ENCODE data around the gene ANAPC15.
A peak's percentile ranks its signal among the peaks of the same experiment; 100 is the strongest.

ANAPC15 gene

GRCh38 chr11:72103754-72104167 is 8.7 kb downstream of the ANAPC15 start:
- peaks cover 12% of the 10 kb centered on the region for H3K79me1 ChIP-seq (ENCODE audit: low read length)
- peak overlapping the region; percentile 57 for H2AK5ac ChIP-seq (ENCODE audit: low read length)
- H3K23ac ChIP-seq (ENCODE audit: low read length), result no peak overlapping the region
- H3K4me3 ChIP-seq (ENCODE audit: low read depth, low read length), result peak overlapping the region; percentile 18
- peak overlapping the region; percentile 59 for H3K4ac ChIP-seq (ENCODE audit: low read depth, low read length)
- H3K9me3 ChIP-seq (ENCODE audit: insufficient read depth, low read depth, low read length), result no peaks in the 10 kb centered on the region
- no peak overlapping the region for H2BK120ac ChIP-seq (ENCODE audit: insufficient read depth, low read length, poor library complexity)
- WGBS (ENCODE audit: extremely low coverage, insufficient coverage, insufficient read length), result no CpG with 5 or more reads among the region's 11 CpGs
- H4K8ac ChIP-seq (ENCODE audit: low read depth, low read length), result peak overlapping the region; percentile 97
- peak overlapping the region; percentile 89 for H4K12ac ChIP-seq (ENCODE audit: low read depth, low read length)
- peak overlapping the region; percentile 40 for H3K27ac ChIP-seq (ENCODE audit: low read depth, low read length)
- H3K36me3 ChIP-seq (ENCODE audit: control insufficient read depth in 1 of 2, insufficient read depth in 2 of 2, low read length in 2 of 2), result peaks cover 17 to 22% of the 10 kb centered on the region in 2 experiments
- H3K9ac ChIP-seq (ENCODE audit: low read length), result no peak overlapping the region
- H3K4me1 ChIP-seq (ENCODE audit: control insufficient read depth in 1 of 2, insufficient read depth in 2 of 2, low read length in 2 of 2), result peaks cover 11 to 19% of the 10 kb centered on the region in 2 experiments
- H4K91ac ChIP-seq (ENCODE audit: low read depth, low read length), result peak overlapping the region; percentile 90
- peak overlapping the region; percentile 54 for H3K4me2 ChIP-seq (ENCODE audit: low read length)
- no peak overlapping the region for H2BK12ac ChIP-seq (ENCODE audit: low read length)
- H3K27me3 ChIP-seq (ENCODE audit: insufficient read depth, low read length), result no peaks in the 10 kb centered on the region
- peak overlapping the region; percentile 31 for H3K14ac ChIP-seq (ENCODE audit: low read length)
- H3K79me2 ChIP-seq (ENCODE audit: control insufficient read depth, insufficient read depth, low read length, poor library complexity), result peaks cover 11% of the 10 kb centered on the region
- H3K18ac ChIP-seq (ENCODE audit: low read length), result peak overlapping the region; percentile 19
- peak overlapping the region; percentile 28 for H2BK5ac ChIP-seq (ENCODE audit: low read depth, low read length, poor library complexity)
- H2AFZ ChIP-seq (ENCODE audit: insufficient read depth, low read length, poor library complexity), result peak overlapping the region; percentile 82
- no peak for DNase-seq

GRCh38 chr11:72102946-72103753 is 9.3 kb downstream of the ANAPC15 start, which contains the start of gene LAMTOR1:
Gene LAMTOR1 (minus strand): TSS chr11:72103297. CDS start chr11:72103224, 73 bp downstream.
- Histone ChIP-seq H2BK120ac (ENCODE audit: insufficient read depth, low read length, poor library complexity) (peak within 1 kb of the TSS; percentile 92), H4K91ac (ENCODE audit: low read depth, low read length) (peak within 1 kb of the TSS; percentile 99), H3K36me3 (ENCODE audit: control insufficient read depth in 1 of 2, insufficient read depth in 2 of 2, low read length in 2 of 2) (peaks cover 19 to 24% of the 10 kb centered on the region in 2 experiments), H4K12ac (ENCODE audit: low read depth, low read length) (peak within 1 kb of the TSS; percentile 90), H3K4me3 (ENCODE audit: low read depth, low read length) (peak within 1 kb of the TSS; percentile 93), H2AK5ac (ENCODE audit: low read length) (peak within 1 kb of the TSS; percentile 81), H3K27ac (ENCODE audit: low read depth, low read length) (peak within 1 kb of the TSS; percentile 92), H2BK12ac (ENCODE audit: low read length) (peak within 1 kb of the TSS; percentile 55), H3K18ac (ENCODE audit: low read length) (peak within 1 kb of the TSS; percentile 92), H3K4me1 (ENCODE audit: control insufficient read depth in 1 of 2, insufficient read depth in 2 of 2, low read length in 2 of 2) (peaks cover 11 to 19% of the 10 kb centered on the region in 2 experiments), H3K79me2 (ENCODE audit: control insufficient read depth, insufficient read depth, low read length, poor library complexity) (peaks cover 11% of the 10 kb centered on the region), H3K23ac (ENCODE audit: low read length) (no peak within 1 kb of the TSS), H3K27me3 (ENCODE audit: insufficient read depth, low read length) (no peaks in the 10 kb centered on the region), H3K9me3 (ENCODE audit: insufficient read depth, low read depth, low read length) (no peaks in the 10 kb centered on the region), H3K79me1 (ENCODE audit: low read length) (peaks cover 12% of the 10 kb centered on the region), H3K4me2 (ENCODE audit: low read length) (peak within 1 kb of the TSS; percentile 70), H2BK5ac (ENCODE audit: low read depth, low read length, poor library complexity) (peak within 1 kb of the TSS; percentile 88), H3K4ac (ENCODE audit: low read depth, low read length) (peak within 1 kb of the TSS; percentile 87), H3K14ac (ENCODE audit: low read length) (peak within 1 kb of the TSS; percentile 95), H4K8ac (ENCODE audit: low read depth, low read length) (peak within 1 kb of the TSS; percentile 97), H3K9ac (ENCODE audit: low read length) (peak within 1 kb of the TSS; percentile 99), H2AFZ (ENCODE audit: insufficient read depth, low read length, poor library complexity) (peak within 1 kb of the TSS; percentile 84)
- DNase-seq, result peak; percentile 99 to 100
- no CpG with 5 or more reads among the region's 64 CpGs for WGBS (ENCODE audit: extremely low coverage, insufficient coverage, insufficient read length)

GRCh38 chr11:72102631-72102945 is 9.9 kb downstream of the ANAPC15 start:
- H3K79me1 ChIP-seq (ENCODE audit: low read length), result peaks cover 12% of the 10 kb centered on the region
- peak overlapping the region; percentile 93 for H3K4me3 ChIP-seq (ENCODE audit: low read depth, low read length)

DNA sequence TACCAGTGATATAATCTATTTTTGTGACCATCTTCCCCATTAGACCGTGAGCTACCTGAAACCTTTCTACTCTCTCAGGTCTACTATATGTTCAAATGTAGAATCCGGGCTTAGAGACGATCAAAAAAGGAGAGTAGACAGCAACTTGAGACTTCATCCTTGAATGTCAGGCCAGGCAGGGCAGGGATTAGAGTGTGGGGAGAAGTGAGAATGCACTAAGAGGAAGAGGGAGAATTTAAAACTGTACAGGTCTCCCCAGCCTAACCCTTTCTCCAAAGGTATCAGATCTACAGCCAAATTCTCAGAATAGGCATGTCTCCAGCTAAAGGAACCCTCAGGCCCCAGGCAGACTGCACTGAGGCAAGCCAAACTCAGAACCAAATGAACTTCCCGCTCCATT is 10.3 kb downstream of the ANAPC15 start:
- peak overlapping the region; percentile 99 for H4K91ac ChIP-seq (ENCODE audit: low read depth, low read length)
- H3K4ac ChIP-seq (ENCODE audit: low read depth, low read length), result peak overlapping the region; percentile 87
- peak overlapping the region; percentile 92 for H2BK120ac ChIP-seq (ENCODE audit: insufficient read depth, low read length, poor library complexity)
- H2AFZ ChIP-seq (ENCODE audit: insufficient read depth, low read length, poor library complexity), result no peak overlapping the region
- no peak overlapping the region for H3K23ac ChIP-seq (ENCODE audit: low read length)
- peak overlapping the region; percentile 95 for H3K14ac ChIP-seq (ENCODE audit: low read length)
- H3K79me2 ChIP-seq (ENCODE audit: control insufficient read depth, insufficient read depth, low read length, poor library complexity), result peaks cover 11% of the 10 kb centered on the region
- H2BK5ac ChIP-seq (ENCODE audit: low read depth, low read length, poor library complexity), result peak overlapping the region; percentile 23
- H3K27ac ChIP-seq (ENCODE audit: low read depth, low read length), result peak overlapping the region; percentile 92
- peak overlapping the region; percentile 70 for H3K4me2 ChIP-seq (ENCODE audit: low read length)
- peaks cover 11 to 19% of the 10 kb centered on the region in 2 experiments for H3K4me1 ChIP-seq (ENCODE audit: control insufficient read depth in 1 of 2, insufficient read depth in 2 of 2, low read length in 2 of 2)
- H3K36me3 ChIP-seq (ENCODE audit: control insufficient read depth in 1 of 2, insufficient read depth in 2 of 2, low read length in 2 of 2), result peaks cover 25 to 30% of the 10 kb centered on the region in 2 experiments
- DNase-seq, result no peak
- H3K18ac ChIP-seq (ENCODE audit: low read length), result no peak overlapping the region
- peak overlapping the region; percentile 93 for H3K4me3 ChIP-seq (ENCODE audit: low read depth, low read length)
- H2BK12ac ChIP-seq (ENCODE audit: low read length), result peak overlapping the region; percentile 55
- peak overlapping the region; percentile 99 for H3K9ac ChIP-seq (ENCODE audit: low read length)
- WGBS (ENCODE audit: extremely low coverage, insufficient coverage, insufficient read length), result no CpG with 5 or more reads among the region's 4 CpGs
- H4K8ac ChIP-seq (ENCODE audit: low read depth, low read length), result peak overlapping the region; percentile 85
- peaks cover 12% of the 10 kb centered on the region for H3K79me1 ChIP-seq (ENCODE audit: low read length)
- H3K9me3 ChIP-seq (ENCODE audit: insufficient read depth, low read depth, low read length), result no peaks in the 10 kb centered on the region
- H3K27me3 ChIP-seq (ENCODE audit: insufficient read depth, low read length), result no peaks in the 10 kb centered on the region
- peak overlapping the region; percentile 81 for H2AK5ac ChIP-seq (ENCODE audit: low read length)
- peak overlapping the region; percentile 90 for H4K12ac ChIP-seq (ENCODE audit: low read depth, low read length)

More at GRCh38 chr11:72102631-72102945, 9.9 kb downstream of the ANAPC15 start:
- Histone ChIP-seq H3K4me1 (ENCODE audit: control insufficient read depth in 1 of 2, insufficient read depth in 2 of 2, low read length in 2 of 2) (peaks cover 11 to 19% of the 10 kb centered on the region in 2 experiments), H3K36me3 (ENCODE audit: control insufficient read depth in 1 of 2, insufficient read depth in 2 of 2, low read length in 2 of 2) (peaks cover 21 to 27% of the 10 kb centered on the region in 2 experiments), H3K27ac (ENCODE audit: low read depth, low read length) (peak overlapping the region; percentile 92), H2BK5ac (ENCODE audit: low read depth, low read length, poor library complexity) (peak overlapping the region; percentile 88), H3K4me2 (ENCODE audit: low read length) (peak overlapping the region; percentile 70), H3K79me2 (ENCODE audit: control insufficient read depth, insufficient read depth, low read length, poor library complexity) (peaks cover 11% of the 10 kb centered on the region), H4K12ac (ENCODE audit: low read depth, low read length) (peak overlapping the region; percentile 90), H2AK5ac (ENCODE audit: low read length) (peak overlapping the region; percentile 81), H3K27me3 (ENCODE audit: insufficient read depth, low read length) (no peaks in the 10 kb centered on the region), H2BK12ac (ENCODE audit: low read length) (peak overlapping the region; percentile 55), H3K4ac (ENCODE audit: low read depth, low read length) (peak overlapping the region; percentile 87), H3K18ac (ENCODE audit: low read length) (peak overlapping the region; percentile 92), H2AFZ (ENCODE audit: insufficient read depth, low read length, poor library complexity) (peak overlapping the region; percentile 84), H3K9me3 (ENCODE audit: insufficient read depth, low read depth, low read length) (no peaks in the 10 kb centered on the region), H4K91ac (ENCODE audit: low read depth, low read length) (peak overlapping the region; percentile 99), H2BK120ac (ENCODE audit: insufficient read depth, low read length, poor library complexity) (peak overlapping the region; percentile 92), H4K8ac (ENCODE audit: low read depth, low read length) (peak overlapping the region; percentile 93), H3K9ac (ENCODE audit: low read length) (peak overlapping the region; percentile 99), H3K23ac (ENCODE audit: low read length) (no peak overlapping the region), H3K14ac (ENCODE audit: low read length) (peak overlapping the region; percentile 95)
- WGBS (ENCODE audit: extremely low coverage, insufficient coverage, insufficient read length), result no CpG with 5 or more reads among the region's 9 CpGs
- no peak for DNase-seq

Measured in trophoblast cell (in vitro differentiated cells and primary cell).